Panc1 (cell line): ENCODE data around the gene MED31. TPM values are rescaled to one million over a fixed set of nuclear protein-coding genes. Genes with fewer than 3 reads are reported as not detected.

Experiments used
- ATAC-seq: fragments of 200-7000 bp; cut with Tn5 transposase; 2 replicates; pipeline ENCODE4 v1.9.1; 2020; ENCODE audit warnings: mild to moderate bottlenecking, moderate library complexity
- BruUV-seq: library from RNA; stranded (reverse); fragments of 400-500 nt; replicated peaks from 2 replicates; lab custom pipeline; 2021; lab: Mats Ljungman, UMichigan
- CTCF ChIA-PET: fragments of 300-600 bp; sonication (Branson Sonifier 250); formaldehyde crosslinking; loops from one replicate; lab custom pipeline; 2022; ENCODE audit warnings: antibody characterized with exemption; lab: Charles Lee
- POLR2A ChIA-PET: fragments of 300-600 bp; sonication (Branson Sonifier 250); formaldehyde crosslinking; loops from one replicate; lab custom pipeline; 2022; ENCODE audit warnings: antibody characterized with exemption; lab: Charles Lee
- DNase-seq: peaks from one replicate; pipeline ENCODE4 v3.0.0-alpha.2; 2010; ENCODE audit warnings: low read depth, low spot score
- H3K27ac ChIP-seq: 2 replicates; pipeline ENCODE4 v1.5.1; 2011; ENCODE audit warnings: mild to moderate bottlenecking, low read length, inconsistent platforms
- H3K27me3 ChIP-seq: fragments of 200-500 bp; sonication (Bioruptor generic); 2 replicates; pipeline ENCODE4 v1.6.0; 2014; ENCODE audit warnings: low read length, inconsistent platforms; ENCODE audit not compliant: control insufficient read depth, insufficient read depth
- H3K36me3 ChIP-seq: fragments of 200-500 bp; sonication (Bioruptor generic); 2 replicates; pipeline ENCODE4 v1.5.1; 2014; ENCODE audit warnings: inconsistent platforms, mild to moderate bottlenecking, low read length, moderate library complexity; ENCODE audit not compliant: control insufficient read depth, insufficient read depth
- H3K4me1 ChIP-seq: 2 replicates; pipeline ENCODE4 v1.5.1; 2011; ENCODE audit warnings: inconsistent platforms, mild to moderate bottlenecking, low read length, moderate library complexity; ENCODE audit not compliant: control insufficient read depth, insufficient read depth
- H3K4me3 ChIP-seq, 2 experiments: 2 replicates each; pipeline ENCODE4 v1.5.1; 2011 to 2012; ENCODE audit warnings: low read depth in 2 of 2, low read length in 2 of 2, mild to moderate bottlenecking in 2 of 2, inconsistent platforms in 1 of 2, moderate library complexity in 1 of 2
- H3K9me3 ChIP-seq: fragments of 200-500 bp; sonication (Bioruptor generic); 2 replicates; pipeline ENCODE4 v1.5.1; 2014; ENCODE audit warnings: low read depth, mild to moderate bottlenecking, inconsistent platforms, low read length, moderate library complexity; ENCODE audit not compliant: control insufficient read depth, insufficient read depth
- POLR2AphosphoS5 ChIP-seq: IDR thresholded peaks from 2 replicates; pipeline ENCODE4 v1.6.1; 2012; ENCODE audit warnings: mild to moderate bottlenecking, low read depth, low read length, moderate library complexity
- SIN3A ChIP-seq: IDR thresholded peaks from 2 replicates; pipeline ENCODE4 v1.6.1; 2012; ENCODE audit warnings: low read depth, mild to moderate bottlenecking, low read length, moderate library complexity, borderline replicate concordance; ENCODE audit not compliant: insufficient read depth
- TCF7L2 ChIP-seq: IDR thresholded peaks from 2 replicates; pipeline ENCODE4 v1.6.1; 2011; ENCODE audit warnings: mild to moderate bottlenecking, low read depth, low read length, inconsistent platforms
- in situ Hi-C: cut with HindIII; loops from 2 replicates; pipeline ENCODE4 v1.10.0; 2016; ENCODE audit warnings: low sequenced_read_pairs, low pct_unique_long_range_greater_than_20kb
- intact Hi-C: fragments of 100-400 bp; cut with micrococcal nuclease; formaldehyde crosslinking; loops from one replicate; pipeline ENCODE4 v1.10.0; 2022; ENCODE audit not compliant: unreplicated experiment
- total RNA-seq: library from RNA; stranded (reverse); gene quantifications from one replicate; pipeline ENCODE4 v1.2.1, GENCODE V29; 2021; ENCODE audit not compliant: unreplicated experiment
- TF ChIP-seq, protein P1 (sequence below), 2 experiments: IDR thresholded peaks; 2 replicates each; pipeline ENCODE4 v1.6.1; 2011 to 2012; ENCODE audit warnings: low read depth in 2 of 2, control low read depth in 1 of 2, low read length in 1 of 2, mild to moderate bottlenecking in 1 of 2, moderate library complexity in 1 of 2; ENCODE audit not compliant: insufficient read depth in 1 of 2
- TF ChIP-seq, protein P2 (sequence below): fragments of 450-650 bp; IDR thresholded peaks from 2 replicates; pipeline ENCODE4 v1.5.1; 2017; ENCODE audit warnings: mild to moderate bottlenecking

Gene MED31
- total RNA-seq, 1 experiment from 2014 or later, result 18.6 TPM

DNA sequence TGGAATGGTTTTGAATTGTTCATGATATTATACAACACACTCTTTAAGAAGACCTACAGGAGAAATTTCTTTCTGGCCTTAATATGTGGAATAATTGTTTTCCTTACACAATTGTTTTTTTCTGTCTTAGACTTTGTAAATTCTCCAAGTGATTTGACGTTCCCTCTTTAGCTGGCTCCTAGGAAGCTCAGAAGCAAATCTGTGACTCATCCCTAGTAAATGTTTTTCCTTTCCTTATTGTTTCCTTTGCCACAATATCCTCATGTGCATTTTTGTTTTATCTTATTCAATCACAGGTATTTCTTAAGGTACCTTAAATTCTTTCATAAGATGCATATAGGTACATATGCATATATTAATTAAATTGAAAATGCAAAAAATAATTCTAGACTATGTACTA lies 24.4 kb downstream of the MED31 start:
- Histone ChIP-seq H3K4me1 (no peaks in the 10 kb centered on the region), H3K4me3 (no peak overlapping the region), H3K9me3 (no peaks in the 10 kb centered on the region), H3K36me3 (peaks cover 14% of the 10 kb centered on the region), H3K27me3 (no peaks in the 10 kb centered on the region), H3K27ac (no peak overlapping the region)
- no peak for DNase-seq
- no peak for ATAC-seq
- BruUV-seq, result no TSS peak
- in situ Hi-C loops (no loop called here), intact Hi-C loops (no loop called here)
- POLR2A ChIA-PET, result no interaction called here
- CTCF ChIA-PET, result no interaction called here
- TF ChIP-seq, protein P1, sequence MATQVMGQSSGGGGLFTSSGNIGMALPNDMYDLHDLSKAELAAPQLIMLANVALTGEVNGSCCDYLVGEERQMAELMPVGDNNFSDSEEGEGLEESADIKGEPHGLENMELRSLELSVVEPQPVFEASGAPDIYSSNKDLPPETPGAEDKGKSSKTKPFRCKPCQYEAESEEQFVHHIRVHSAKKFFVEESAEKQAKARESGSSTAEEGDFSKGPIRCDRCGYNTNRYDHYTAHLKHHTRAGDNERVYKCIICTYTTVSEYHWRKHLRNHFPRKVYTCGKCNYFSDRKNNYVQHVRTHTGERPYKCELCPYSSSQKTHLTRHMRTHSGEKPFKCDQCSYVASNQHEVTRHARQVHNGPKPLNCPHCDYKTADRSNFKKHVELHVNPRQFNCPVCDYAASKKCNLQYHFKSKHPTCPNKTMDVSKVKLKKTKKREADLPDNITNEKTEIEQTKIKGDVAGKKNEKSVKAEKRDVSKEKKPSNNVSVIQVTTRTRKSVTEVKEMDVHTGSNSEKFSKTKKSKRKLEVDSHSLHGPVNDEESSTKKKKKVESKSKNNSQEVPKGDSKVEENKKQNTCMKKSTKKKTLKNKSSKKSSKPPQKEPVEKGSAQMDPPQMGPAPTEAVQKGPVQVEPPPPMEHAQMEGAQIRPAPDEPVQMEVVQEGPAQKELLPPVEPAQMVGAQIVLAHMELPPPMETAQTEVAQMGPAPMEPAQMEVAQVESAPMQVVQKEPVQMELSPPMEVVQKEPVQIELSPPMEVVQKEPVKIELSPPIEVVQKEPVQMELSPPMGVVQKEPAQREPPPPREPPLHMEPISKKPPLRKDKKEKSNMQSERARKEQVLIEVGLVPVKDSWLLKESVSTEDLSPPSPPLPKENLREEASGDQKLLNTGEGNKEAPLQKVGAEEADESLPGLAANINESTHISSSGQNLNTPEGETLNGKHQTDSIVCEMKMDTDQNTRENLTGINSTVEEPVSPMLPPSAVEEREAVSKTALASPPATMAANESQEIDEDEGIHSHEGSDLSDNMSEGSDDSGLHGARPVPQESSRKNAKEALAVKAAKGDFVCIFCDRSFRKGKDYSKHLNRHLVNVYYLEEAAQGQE (IDR thresholded peaks at IDR 0.05; ENCODE audit: insufficient read depth in 1 of 2, low read depth in 2 of 2, low read length in 1 of 2), result no peak
- TF ChIP-seq TCF7L2, result no peak
- TF ChIP-seq, protein P2, sequence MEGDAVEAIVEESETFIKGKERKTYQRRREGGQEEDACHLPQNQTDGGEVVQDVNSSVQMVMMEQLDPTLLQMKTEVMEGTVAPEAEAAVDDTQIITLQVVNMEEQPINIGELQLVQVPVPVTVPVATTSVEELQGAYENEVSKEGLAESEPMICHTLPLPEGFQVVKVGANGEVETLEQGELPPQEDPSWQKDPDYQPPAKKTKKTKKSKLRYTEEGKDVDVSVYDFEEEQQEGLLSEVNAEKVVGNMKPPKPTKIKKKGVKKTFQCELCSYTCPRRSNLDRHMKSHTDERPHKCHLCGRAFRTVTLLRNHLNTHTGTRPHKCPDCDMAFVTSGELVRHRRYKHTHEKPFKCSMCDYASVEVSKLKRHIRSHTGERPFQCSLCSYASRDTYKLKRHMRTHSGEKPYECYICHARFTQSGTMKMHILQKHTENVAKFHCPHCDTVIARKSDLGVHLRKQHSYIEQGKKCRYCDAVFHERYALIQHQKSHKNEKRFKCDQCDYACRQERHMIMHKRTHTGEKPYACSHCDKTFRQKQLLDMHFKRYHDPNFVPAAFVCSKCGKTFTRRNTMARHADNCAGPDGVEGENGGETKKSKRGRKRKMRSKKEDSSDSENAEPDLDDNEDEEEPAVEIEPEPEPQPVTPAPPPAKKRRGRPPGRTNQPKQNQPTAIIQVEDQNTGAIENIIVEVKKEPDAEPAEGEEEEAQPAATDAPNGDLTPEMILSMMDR, result no peak

DNA sequence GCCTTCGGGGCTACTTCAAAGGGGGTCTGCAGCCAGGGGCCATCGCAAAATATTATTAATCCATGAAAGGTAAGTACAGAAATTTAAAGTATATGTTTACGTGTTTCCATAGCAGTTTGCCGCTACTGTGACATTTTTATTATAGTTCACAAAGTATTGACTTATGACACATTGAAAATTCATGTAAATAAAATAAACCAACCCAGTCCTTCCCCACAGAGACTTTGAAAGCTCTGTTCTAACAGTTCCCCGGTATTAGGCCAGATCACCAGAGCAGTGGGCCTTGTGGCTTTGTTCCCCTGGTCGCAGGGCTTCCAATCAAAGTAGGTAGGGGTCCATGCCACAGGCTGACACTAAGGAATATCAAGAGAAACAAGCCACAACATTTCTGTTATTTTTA lies 24.8 kb downstream of the MED31 start:
- H3K36me3 ChIP-seq, result peaks cover 14% of the 10 kb centered on the region
- H3K9me3 ChIP-seq, result no peaks in the 10 kb centered on the region
- ChIA-PET CTCF (no interaction called here), POLR2A (no interaction called here)
- in situ Hi-C loops, result no loop called here
- no peak overlapping the region for H3K4me3 ChIP-seq
- intact Hi-C loops, result no loop called here
- ATAC-seq (no peak), DNase-seq (no peak)
- H3K27ac ChIP-seq, result no peak overlapping the region
- no TSS peak for BruUV-seq
- H3K27me3 ChIP-seq, result no peaks in the 10 kb centered on the region
- no peaks in the 10 kb centered on the region for H3K4me1 ChIP-seq
- TF ChIP-seq, protein P1 (IDR thresholded peaks at IDR 0.05; ENCODE audit: insufficient read depth in 1 of 2, low read depth in 2 of 2, low read length in 1 of 2), result no peak
- no peak for TF ChIP-seq SIN3A
- no peak for TF ChIP-seq POLR2AphosphoS5
- TF ChIP-seq, protein P2, result no peak
- TF ChIP-seq TCF7L2, result no peak
